ENCODE measurements around the gene DCAF6.

- TF ChIP-seq YY1 (IDR thresholded peaks at IDR 0.05; ENCODE audit: insufficient read depth, insufficient read length) (no peak), SUZ12 (IDR thresholded peaks at IDR 0.05; ENCODE audit: extremely low read depth, insufficient read depth, insufficient read length) (no peak)
Observed at GRCh38 chr1:167974698-167975097, 38.2 kb downstream of the DCAF6 start.
